Activated gamma-delta T cell treated with anti-CD3 and anti-CD28 coated beads, Interleukin-2, amount 50 U/mL, for 16 hours (primary cell): ENCODE measurements around the gene SLC44A5.
"Not testable (repeated sequence)": the region's sequence is repeated elsewhere in the genome, so short reads cannot be mapped to it uniquely, and the experiment has no call there.

ENCODE experiments used
- DNase-seq: peaks from one replicate; pipeline ENCODE4 v3.0.0-alpha.2; 2020; ENCODE audit warnings: low read depth

The SLC44A5 gene

DNA sequence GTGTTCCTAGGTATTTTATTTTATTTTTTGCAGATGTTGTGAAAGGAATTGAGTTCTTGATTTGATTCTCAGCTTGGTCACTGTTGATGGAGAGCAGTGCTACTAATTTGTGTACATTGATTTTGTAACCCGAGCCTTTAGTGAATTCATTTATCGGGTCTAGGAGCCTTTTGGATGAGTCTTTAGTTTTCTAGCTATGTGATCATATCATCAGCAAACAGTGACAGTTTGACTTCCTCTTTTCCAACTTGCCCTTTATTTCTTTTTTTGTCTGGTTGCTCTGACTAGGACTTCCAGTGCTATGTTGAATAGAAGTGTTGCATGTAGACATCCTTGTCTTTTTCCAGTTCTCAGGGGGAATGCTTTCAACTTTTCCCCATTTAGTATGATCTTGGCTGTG, 337.8 kb downstream of the SLC44A5 start:
- DNase-seq: no peak

GRCh38 chr1:75265792-75266191, 345.1 kb downstream of the SLC44A5 start:
- DNase-seq: no peak

- no peak for DNase-seq
Observed at GRCh38 chr1:75264112-75264511, 346.8 kb downstream of the SLC44A5 start.

DNA sequence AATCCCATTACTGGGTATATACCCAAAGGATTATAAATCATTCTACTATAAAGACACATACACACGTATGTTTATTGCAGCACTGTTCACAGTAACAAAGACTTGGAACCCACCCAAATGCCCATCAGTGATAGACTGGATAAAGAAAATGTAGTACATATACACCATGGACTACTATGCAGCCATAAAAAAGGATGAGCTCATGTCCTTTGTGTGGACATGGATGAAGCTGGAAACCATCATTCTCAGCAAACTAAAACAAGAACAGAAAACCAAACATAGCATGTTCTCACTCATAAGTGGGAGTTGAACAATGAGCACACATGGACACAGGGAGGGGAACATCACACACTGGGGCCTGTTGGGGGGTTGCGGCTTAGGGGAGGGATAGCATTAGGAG, 347.3 kb downstream of the SLC44A5 start:
- not testable (repeated sequence) for DNase-seq

GRCh38 chr1:75261946-75262345, 349.0 kb downstream of the SLC44A5 start:
- DNase-seq: not testable (repeated sequence)

GRCh38 chr1:75258351-75258750, 352.6 kb downstream of the SLC44A5 start:
- no peak for DNase-seq

- no peak for DNase-seq
Observed at GRCh38 chr1:75257424-75257823, 353.5 kb downstream of the SLC44A5 start.

GRCh38 chr1:75250114-75250513, 360.8 kb downstream of the SLC44A5 start:
- DNase-seq: not testable (repeated sequence)

DNA sequence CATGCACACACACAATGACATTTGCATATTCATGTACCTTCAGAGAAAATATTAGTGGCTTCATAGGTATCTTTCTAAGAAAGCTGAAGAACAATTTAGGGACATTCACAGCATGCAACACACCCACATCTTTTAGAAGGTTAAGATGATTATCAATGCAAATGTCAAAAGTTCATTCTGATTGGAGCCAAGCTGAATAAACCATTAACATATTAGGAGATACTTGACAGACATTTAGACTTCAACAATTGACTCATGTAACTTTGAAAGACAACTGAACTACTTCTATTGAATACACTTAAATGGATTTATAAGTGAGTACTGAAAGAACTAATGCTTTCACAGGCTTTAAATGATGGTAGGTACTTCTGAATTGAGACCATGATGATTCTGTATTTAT, 365.7 kb downstream of the SLC44A5 start:
- no peak for DNase-seq

GRCh38 chr1:75243124-75243523, 367.8 kb downstream of the SLC44A5 start:
- DNase-seq: no peak

GRCh38 chr1:75237316-75237715, 373.6 kb downstream of the SLC44A5 start:
- no peak for DNase-seq

DNA sequence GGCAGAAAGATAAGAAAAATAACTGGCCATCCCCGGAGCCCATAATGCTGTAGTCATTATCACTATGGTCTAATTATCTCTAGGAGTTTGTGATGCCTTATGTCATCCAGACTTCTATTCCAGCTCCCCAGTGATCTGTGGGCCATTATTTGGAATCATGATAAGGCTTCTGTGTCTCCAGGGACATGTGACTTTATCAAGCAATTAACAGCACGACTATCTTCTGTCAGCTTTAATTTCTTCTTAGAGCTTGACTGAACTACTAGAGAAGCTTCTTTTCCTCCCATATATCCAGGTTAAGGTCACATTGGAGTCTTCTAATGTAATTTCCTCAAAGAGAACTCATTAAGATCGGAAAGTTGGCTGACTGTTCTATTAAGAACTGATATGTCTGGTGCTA, 376.4 kb downstream of the SLC44A5 start:
- DNase-seq: no peak

DNA sequence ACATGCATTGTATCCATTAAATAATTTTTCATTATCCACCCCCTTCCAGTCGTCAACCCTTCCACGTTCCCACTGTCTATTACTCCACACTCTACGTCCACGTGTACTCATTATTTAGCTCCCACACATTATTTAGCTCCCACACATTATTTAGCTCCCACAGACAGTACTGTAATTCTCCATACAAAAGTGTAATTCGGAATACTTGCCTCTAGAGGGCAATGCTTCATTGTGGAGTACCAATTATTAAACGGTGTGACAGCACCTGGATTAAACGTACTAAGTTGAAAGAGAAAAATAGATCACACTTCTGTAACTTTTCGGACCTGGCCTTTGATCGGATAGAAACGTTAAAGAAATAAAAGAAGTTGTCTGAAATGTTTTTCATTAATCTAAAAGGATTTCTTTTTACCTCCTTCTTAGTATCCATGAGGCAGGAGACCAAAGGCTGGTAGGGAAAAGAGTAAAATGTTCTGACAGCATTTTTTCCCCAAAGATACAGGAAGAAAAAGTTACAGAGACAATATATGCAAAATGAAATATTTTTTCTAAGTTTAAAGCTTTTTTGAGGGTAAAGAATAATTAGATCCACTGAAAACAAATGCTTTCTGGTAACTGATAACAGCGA, 377.5 kb downstream of the SLC44A5 start:
- no peak for DNase-seq

DNA sequence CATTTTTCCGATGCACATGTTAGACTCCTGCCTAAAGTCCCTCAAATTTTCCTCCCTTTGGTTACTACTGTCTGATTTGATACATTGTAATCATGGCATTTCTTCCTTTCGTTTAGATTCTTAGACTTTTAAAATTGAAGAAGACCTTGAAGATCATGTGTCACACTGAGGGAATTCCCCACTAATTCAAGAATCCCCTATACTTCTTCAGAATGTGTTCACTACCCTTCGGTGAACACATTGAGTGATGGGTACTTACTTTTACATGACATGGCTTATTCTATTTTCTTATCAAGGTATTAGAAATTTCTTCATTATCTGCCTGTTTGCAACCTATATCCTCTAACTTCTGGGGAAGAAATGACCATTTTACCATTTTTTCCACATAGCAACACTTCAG, 390.8 kb downstream of the SLC44A5 start:
- DNase-seq: no peak

- no peak for DNase-seq
Observed at GRCh38 chr1:75214017-75214416, 396.9 kb downstream of the SLC44A5 start.

GRCh38 chr1:75211648-75212047, 399.3 kb downstream of the SLC44A5 start:
- no peak for DNase-seq

DNA sequence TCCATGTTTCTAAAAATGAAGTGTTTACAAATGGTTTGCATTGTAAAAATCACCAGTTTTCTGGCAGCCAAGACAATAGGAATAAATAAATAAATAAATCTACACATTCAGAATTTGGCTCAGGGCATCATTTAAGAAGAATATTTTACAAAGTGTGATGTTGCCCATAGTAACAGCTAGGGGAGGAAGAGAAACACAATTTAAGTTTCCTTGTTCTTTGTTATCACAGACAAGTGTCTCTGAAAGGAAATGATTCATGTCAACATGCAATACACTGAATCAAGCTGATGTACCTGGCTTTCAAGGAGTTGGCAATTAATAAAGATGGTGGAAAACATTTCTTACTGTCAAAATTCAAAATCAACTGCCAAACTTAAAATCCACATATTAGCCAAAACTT, 402.1 kb downstream of the SLC44A5 start:
- DNase-seq: no peak

GRCh38 chr1:75203415-75204277, 407.3 kb downstream of the SLC44A5 start:
- no peak for DNase-seq

- no peak for DNase-seq
Observed at GRCh38 chr1:75202751-75203150, 408.2 kb downstream of the SLC44A5 start.

DNA sequence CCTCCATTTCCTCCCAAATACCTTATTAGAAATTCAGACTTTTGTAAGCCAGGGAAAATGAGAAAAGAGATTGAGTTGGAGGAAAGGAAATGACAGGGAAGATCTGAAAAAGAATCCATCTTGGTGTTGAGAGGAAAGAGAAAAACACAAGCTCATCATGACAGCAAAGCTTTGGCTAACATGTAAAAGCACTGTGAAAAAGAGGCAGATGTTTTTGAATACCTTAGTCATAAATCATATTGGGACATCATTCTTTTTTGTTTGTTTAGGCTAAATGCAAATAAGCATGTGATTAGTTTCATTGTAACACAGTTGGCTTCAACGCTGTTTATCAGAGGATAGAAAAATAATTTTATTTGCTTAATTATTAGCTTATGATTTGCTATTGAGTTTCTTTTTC, 412.2 kb downstream of the SLC44A5 start:
- DNase-seq: no peak

DNA sequence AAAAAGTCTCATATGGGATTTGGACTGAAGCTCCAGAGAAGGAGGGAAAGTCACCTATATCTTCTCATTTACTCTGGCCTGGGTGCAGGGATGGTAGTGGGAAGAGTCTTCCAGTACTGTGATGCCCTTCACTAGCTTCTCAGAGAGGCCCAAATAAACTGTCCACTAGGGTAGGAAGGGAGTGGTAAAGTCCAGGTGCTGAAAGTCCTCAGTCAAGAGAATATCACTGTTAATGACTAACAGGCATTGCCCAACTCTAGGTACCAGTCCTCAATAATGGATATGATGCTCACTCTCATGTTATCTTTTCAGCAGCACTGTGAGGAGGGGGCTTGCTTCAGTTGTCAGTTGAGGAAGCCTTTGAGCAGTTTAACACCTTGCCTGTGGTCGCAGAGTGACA, 412.8 kb downstream of the SLC44A5 start:
- no peak for DNase-seq

DNA sequence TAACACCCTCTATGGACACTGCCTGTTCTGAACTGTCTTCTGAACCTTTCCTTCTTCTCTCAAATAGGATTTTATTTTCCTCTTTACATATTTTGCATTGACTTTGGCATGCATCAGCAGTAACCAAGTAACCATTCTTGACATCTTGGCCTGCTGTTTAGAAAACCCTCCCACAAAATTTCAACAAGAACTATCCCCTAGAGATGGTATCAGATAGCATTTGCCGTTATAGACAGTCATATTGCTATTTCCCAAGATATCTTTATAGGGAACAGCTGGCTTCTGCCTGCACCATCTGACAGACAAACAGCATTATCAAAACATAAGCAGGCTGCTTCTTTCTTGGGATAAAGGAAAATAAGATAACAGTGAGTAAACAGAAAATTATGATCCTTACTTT, 422.0 kb downstream of the SLC44A5 start:
- DNase-seq: no peak

- DNase-seq: not testable (repeated sequence)
Observed at GRCh38 chr1:75181214-75181955, 429.5 kb downstream of the SLC44A5 start.
